ENCODE results near the gene EFCC1.

The EFCC1 gene

GRCh38 chr3:129052675-129053074, 51.6 kb downstream of the EFCC1 start:
- Mint-ChIP-seq H3K9me3 (peaks cover 9% of the 10 kb centered on the region), H3K4me1 (peaks cover 20% of the 10 kb centered on the region), H3K27me3 (ENCODE audit: low read depth) (peaks cover 20% of the 10 kb centered on the region), H3K4me3 (peak overlapping the region in 1 of 3 experiments; percentile 52), H3K36me3 (ENCODE audit: low read depth) (no peaks in the 10 kb centered on the region), H3K27ac (peak overlapping the region; percentile 48 to 84 (median 59))
- TF ChIP-seq, protein P1, sequence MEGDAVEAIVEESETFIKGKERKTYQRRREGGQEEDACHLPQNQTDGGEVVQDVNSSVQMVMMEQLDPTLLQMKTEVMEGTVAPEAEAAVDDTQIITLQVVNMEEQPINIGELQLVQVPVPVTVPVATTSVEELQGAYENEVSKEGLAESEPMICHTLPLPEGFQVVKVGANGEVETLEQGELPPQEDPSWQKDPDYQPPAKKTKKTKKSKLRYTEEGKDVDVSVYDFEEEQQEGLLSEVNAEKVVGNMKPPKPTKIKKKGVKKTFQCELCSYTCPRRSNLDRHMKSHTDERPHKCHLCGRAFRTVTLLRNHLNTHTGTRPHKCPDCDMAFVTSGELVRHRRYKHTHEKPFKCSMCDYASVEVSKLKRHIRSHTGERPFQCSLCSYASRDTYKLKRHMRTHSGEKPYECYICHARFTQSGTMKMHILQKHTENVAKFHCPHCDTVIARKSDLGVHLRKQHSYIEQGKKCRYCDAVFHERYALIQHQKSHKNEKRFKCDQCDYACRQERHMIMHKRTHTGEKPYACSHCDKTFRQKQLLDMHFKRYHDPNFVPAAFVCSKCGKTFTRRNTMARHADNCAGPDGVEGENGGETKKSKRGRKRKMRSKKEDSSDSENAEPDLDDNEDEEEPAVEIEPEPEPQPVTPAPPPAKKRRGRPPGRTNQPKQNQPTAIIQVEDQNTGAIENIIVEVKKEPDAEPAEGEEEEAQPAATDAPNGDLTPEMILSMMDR (IDR thresholded peaks at IDR 0.05; ENCODE audit: unreplicated experiment in 3 of 3): no peak

GRCh38 chr3:129054605-129055104, 53.6 kb downstream of the EFCC1 start:
- TF ChIP-seq, protein P1 (IDR thresholded peaks at IDR 0.05; ENCODE audit: unreplicated experiment in 3 of 3): no peak
- H3K36me3 Mint-ChIP-seq (ENCODE audit: low read depth): no peaks in the 10 kb centered on the region
- peaks cover 22% of the 10 kb centered on the region for H3K27me3 Mint-ChIP-seq (ENCODE audit: low read depth)
- no peaks in the 10 kb centered on the region for H3K9me3 Mint-ChIP-seq
- peaks cover 26% of the 10 kb centered on the region for H3K4me1 Mint-ChIP-seq
- no peak overlapping the region for H3K4me3 Mint-ChIP-seq
- H3K27ac Mint-ChIP-seq: peak overlapping the region in 2 of 3 experiments; percentile 26 to 50

GRCh38 chr3:129056451-129057173, 55.5 kb downstream of the EFCC1 start:
- TF ChIP-seq, protein P1 (IDR thresholded peaks at IDR 0.05; ENCODE audit: unreplicated experiment in 3 of 3): no peak
- H3K27ac Mint-ChIP-seq: no peak overlapping the region
- no peak overlapping the region for H3K4me3 Mint-ChIP-seq
- no peaks in the 10 kb centered on the region for H3K36me3 Mint-ChIP-seq (ENCODE audit: low read depth)
- peaks cover 26% of the 10 kb centered on the region for H3K4me1 Mint-ChIP-seq
- peaks cover 22% of the 10 kb centered on the region for H3K27me3 Mint-ChIP-seq (ENCODE audit: low read depth)
- no peaks in the 10 kb centered on the region for H3K9me3 Mint-ChIP-seq

DNA sequence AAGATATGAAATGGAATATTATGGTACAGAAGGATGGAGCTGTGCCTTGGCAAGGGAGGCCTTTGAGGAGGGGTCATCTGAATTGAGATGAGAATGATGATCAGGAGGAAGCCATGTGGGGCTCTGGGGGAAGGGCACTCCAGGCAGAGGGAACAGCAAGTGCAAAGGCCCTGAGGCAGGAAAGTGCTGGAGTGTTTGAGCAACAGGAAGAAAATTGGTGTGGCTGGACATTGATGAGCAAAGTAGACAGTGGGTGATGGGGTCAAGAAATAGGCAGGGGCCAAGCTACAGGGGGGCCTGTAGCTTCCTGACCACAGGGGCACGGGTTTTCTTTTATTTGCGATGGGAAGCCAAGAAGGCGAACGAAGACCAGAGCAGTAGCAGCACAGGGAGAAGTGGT, 56.1 kb downstream of the EFCC1 start:
- H3K27ac Mint-ChIP-seq: no peak overlapping the region
- H3K36me3 Mint-ChIP-seq (ENCODE audit: low read depth): no peaks in the 10 kb centered on the region
- no peaks in the 10 kb centered on the region for H3K9me3 Mint-ChIP-seq
- H3K27me3 Mint-ChIP-seq (ENCODE audit: low read depth): peaks cover 22% of the 10 kb centered on the region
- TF ChIP-seq, protein P1 (IDR thresholded peaks at IDR 0.05; ENCODE audit: unreplicated experiment in 3 of 3): no peak
- H3K4me3 Mint-ChIP-seq: no peak overlapping the region
- H3K4me1 Mint-ChIP-seq: peaks cover 20% of the 10 kb centered on the region

GRCh38 chr3:129058441-129059200, 57.5 kb downstream of the EFCC1 start:
- Mint-ChIP-seq H3K4me3 (no peak overlapping the region), H3K9me3 (no peaks in the 10 kb centered on the region)

More at GRCh38 chr3:129058441-129059200, 57.5 kb downstream of the EFCC1 start:
- no peaks in the 10 kb centered on the region for H3K36me3 Mint-ChIP-seq (ENCODE audit: low read depth)
- H3K27me3 Mint-ChIP-seq (ENCODE audit: low read depth): peaks cover 22% of the 10 kb centered on the region
- TF ChIP-seq, protein P1 (IDR thresholded peaks at IDR 0.05; ENCODE audit: unreplicated experiment in 3 of 3): no peak
- peaks cover 8% of the 10 kb centered on the region for H3K4me1 Mint-ChIP-seq
- H3K27ac Mint-ChIP-seq: peak overlapping the region in 1 of 3 experiments; percentile 1
